ENCODE data around the gene DIDO1. TPM values are rescaled to one million over a fixed set of nuclear protein-coding genes. Genes with fewer than 3 reads are reported as not detected.
"Not testable (repeated sequence)": the region's sequence is repeated elsewhere in the genome, so short reads cannot be mapped to it uniquely, and the experiment has no call there.

Gene DIDO1
- total RNA-seq, 2 donors from 2014 or later = 53.5 to 68.3 TPM

DNA sequence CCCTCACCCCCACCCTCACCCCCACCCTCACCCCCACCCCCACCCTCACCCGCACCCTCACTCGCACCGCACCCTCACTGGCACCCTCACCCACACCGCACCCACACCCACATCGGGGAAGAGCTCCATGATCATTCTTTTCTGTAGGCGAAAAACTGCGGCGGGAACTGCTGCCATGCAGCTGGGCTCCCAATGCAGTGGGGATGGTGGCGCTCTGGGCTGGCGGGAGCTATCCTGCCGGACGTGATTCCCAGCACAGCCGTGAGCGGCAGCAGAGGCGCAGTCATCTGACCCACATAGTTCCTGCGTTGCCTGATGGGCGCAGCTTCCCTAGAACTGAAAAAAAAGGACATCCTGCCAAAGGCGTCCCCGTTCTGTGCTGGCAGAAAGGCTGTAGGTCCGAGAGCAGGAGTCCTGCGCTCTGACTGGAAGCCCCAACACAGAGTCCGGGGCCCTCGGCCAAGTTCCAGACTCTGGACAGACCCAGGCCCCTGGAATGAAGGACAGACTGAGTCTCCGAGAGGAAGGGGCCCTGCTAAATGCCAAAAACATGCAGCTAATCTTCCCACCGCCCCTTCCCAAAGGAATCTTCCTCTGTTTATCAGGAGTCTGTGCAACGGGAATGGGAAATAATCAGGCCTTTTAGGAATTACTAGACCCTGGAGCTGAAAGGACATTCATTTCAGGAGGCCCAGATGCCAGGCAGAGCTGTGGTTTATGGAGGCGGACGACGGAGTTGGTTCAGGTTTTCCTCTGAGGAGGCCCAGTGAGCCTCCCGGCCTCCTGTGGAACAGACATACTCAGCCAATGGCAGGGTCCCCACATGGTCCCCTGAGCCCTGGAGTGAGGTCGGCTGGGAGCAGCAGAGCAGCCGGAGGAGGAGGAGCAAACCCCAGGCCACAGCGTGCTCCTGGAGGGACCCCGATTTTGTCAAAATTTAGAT is 50.6 kb downstream of the DIDO1 start:
- H3K9ac ChIP-seq (ENCODE audit: extremely low read depth, low read length, poor library complexity, severe bottlenecking) = no peak overlapping the region
- H3K9me3 ChIP-seq (ENCODE audit: control insufficient read depth, low read length) = no peaks in the 10 kb centered on the region
- peak; percentile 96 for DNase-seq
- H3K27me3 ChIP-seq (ENCODE audit: control insufficient read depth, insufficient read depth, low read length, poor library complexity, severe bottlenecking) = no peaks in the 10 kb centered on the region
- H3K36me3 Mint-ChIP-seq (ENCODE audit: low read depth) = no peaks in the 10 kb centered on the region
- peak overlapping the region; percentile 65 for H3K27ac Mint-ChIP-seq
- H3K4me3 Mint-ChIP-seq = peak overlapping the region; percentile 19
- TF ChIP-seq, protein P1, sequence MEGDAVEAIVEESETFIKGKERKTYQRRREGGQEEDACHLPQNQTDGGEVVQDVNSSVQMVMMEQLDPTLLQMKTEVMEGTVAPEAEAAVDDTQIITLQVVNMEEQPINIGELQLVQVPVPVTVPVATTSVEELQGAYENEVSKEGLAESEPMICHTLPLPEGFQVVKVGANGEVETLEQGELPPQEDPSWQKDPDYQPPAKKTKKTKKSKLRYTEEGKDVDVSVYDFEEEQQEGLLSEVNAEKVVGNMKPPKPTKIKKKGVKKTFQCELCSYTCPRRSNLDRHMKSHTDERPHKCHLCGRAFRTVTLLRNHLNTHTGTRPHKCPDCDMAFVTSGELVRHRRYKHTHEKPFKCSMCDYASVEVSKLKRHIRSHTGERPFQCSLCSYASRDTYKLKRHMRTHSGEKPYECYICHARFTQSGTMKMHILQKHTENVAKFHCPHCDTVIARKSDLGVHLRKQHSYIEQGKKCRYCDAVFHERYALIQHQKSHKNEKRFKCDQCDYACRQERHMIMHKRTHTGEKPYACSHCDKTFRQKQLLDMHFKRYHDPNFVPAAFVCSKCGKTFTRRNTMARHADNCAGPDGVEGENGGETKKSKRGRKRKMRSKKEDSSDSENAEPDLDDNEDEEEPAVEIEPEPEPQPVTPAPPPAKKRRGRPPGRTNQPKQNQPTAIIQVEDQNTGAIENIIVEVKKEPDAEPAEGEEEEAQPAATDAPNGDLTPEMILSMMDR (conservative IDR thresholded peaks at IDR 0.05) = peak; percentile 69
- peaks cover 1% of the 10 kb centered on the region for H3K27me3 Mint-ChIP-seq (ENCODE audit: insufficient read depth)
- peaks cover 9% of the 10 kb centered on the region for H3K36me3 ChIP-seq (ENCODE audit: control insufficient read depth, insufficient read depth, low read length)
- H3K4me3 ChIP-seq (ENCODE audit: low read length) = no peak overlapping the region
- peaks cover 5% of the 10 kb centered on the region for H3K4me1 Mint-ChIP-seq
- WGBS, 2 experiments (ENCODE audit: insufficient coverage in 1 of 2, insufficient read length in 1 of 2) = 58 to 61% methylated on average over 22 to 33 of the region's 34 CpGs
- no peaks in the 10 kb centered on the region for H3K9me3 Mint-ChIP-seq
- no peaks in the 10 kb centered on the region for H3K4me1 ChIP-seq (ENCODE audit: control insufficient read depth, insufficient read depth, low read length)
- H3K27ac ChIP-seq (ENCODE audit: low read depth, low read length) = peak overlapping the region; percentile 13

DNA sequence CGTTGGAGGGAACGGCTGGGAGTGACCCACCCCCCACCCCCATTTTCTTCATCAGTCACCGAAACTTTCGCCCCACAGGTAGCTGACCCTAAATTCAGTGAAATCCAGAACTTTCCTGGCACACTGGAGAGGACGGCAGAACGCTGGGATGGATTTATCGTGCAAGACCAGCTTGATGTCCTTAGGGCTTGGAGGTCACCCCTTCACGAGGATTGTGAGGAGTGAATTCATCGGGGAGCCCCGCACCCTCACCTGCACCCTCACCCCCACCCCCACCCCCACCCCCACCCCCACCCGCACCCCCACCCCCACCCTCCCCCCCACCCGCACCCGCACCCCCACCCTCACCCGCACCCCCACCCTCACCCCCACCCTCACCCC is 51.4 kb downstream of the DIDO1 start:
- H3K27ac ChIP-seq (ENCODE audit: low read depth, low read length) = no peak overlapping the region
- no peaks in the 10 kb centered on the region for H3K9me3 ChIP-seq (ENCODE audit: control insufficient read depth, low read length)
- H3K36me3 Mint-ChIP-seq (ENCODE audit: low read depth) = no peaks in the 10 kb centered on the region
- H3K27me3 ChIP-seq (ENCODE audit: control insufficient read depth, insufficient read depth, low read length, poor library complexity, severe bottlenecking) = no peaks in the 10 kb centered on the region
- 99% methylated on average over 7 of the region's 14 CpGs; no CpG with 5 or more reads in 1 of the 2 experiments for WGBS, 2 experiments (ENCODE audit: insufficient coverage in 1 of 2, insufficient read length in 1 of 2)
- H3K36me3 ChIP-seq (ENCODE audit: control insufficient read depth, insufficient read depth, low read length) = peaks cover 9% of the 10 kb centered on the region
- no peak for DNase-seq
- peaks cover 1% of the 10 kb centered on the region for H3K27me3 Mint-ChIP-seq (ENCODE audit: insufficient read depth)
- H3K27ac Mint-ChIP-seq = peak overlapping the region; percentile 7
- H3K4me3 ChIP-seq (ENCODE audit: low read length) = no peak overlapping the region
- peaks cover 5% of the 10 kb centered on the region for H3K4me1 Mint-ChIP-seq
- no peak overlapping the region for H3K4me3 Mint-ChIP-seq
- no peaks in the 10 kb centered on the region for H3K4me1 ChIP-seq (ENCODE audit: control insufficient read depth, insufficient read depth, low read length)
- H3K9ac ChIP-seq (ENCODE audit: extremely low read depth, low read length, poor library complexity, severe bottlenecking) = no peak overlapping the region
- TF ChIP-seq, protein P1 (conservative IDR thresholded peaks at IDR 0.05) = no peak
- H3K9me3 Mint-ChIP-seq = no peaks in the 10 kb centered on the region

DNA sequence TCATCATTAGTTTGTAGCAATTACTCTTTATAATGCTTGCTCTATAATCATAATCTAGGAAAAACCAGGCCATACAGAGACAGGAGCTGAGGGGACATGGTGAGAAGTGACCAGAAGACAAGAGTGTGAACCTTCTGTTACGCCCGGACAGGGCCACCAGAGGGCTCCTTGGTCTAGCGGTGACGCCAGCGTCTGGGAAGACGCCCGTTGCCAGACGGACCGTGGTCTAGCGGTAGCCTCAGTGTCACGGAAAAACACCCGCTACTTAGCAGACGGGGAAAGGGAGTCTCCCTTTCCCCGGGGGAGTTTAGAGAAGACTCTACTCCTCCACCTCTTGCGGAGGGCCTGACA is 52.6 kb downstream of the DIDO1 start:
- DNase-seq = peak; percentile 88
- not testable (repeated sequence) for H3K36me3 ChIP-seq (ENCODE audit: control insufficient read depth, insufficient read depth, low read length); H3K27ac ChIP-seq (ENCODE audit: low read depth, low read length); H3K27me3 Mint-ChIP-seq (ENCODE audit: insufficient read depth); H3K36me3 Mint-ChIP-seq (ENCODE audit: low read depth); H3K4me1 Mint-ChIP-seq; H3K4me1 ChIP-seq (ENCODE audit: control insufficient read depth, insufficient read depth, low read length); H3K9ac ChIP-seq (ENCODE audit: extremely low read depth, low read length, poor library complexity, severe bottlenecking); H3K27me3 ChIP-seq (ENCODE audit: control insufficient read depth, insufficient read depth, low read length, poor library complexity, severe bottlenecking); H3K27ac Mint-ChIP-seq; H3K4me3 ChIP-seq (ENCODE audit: low read length); H3K9me3 Mint-ChIP-seq; H3K9me3 ChIP-seq (ENCODE audit: control insufficient read depth, low read length)
- 11 to 20% methylated on average over 2 to 10 of the region's 15 CpGs for WGBS, 2 experiments (ENCODE audit: insufficient coverage in 1 of 2, insufficient read length in 1 of 2)
- TF ChIP-seq, protein P1 (conservative IDR thresholded peaks at IDR 0.05) = peak; percentile 78
- peak overlapping the region; percentile 26 for H3K4me3 Mint-ChIP-seq
